ENCODE measurements around the gene RGMA. TPM values are rescaled to one million over a fixed set of nuclear protein-coding genes. Genes with fewer than 3 reads are reported as not detected.

The RGMA gene
- total RNA-seq, 2 experiments from 2014 or later = not detected

GRCh38 chr15:93026380-93026817 is 62.6 kb downstream of the RGMA start:
- H3K79me2 ChIP-seq (ENCODE audit: insufficient read depth, low read depth, low read length) = no peaks in the 10 kb centered on the region
- ChIA-PET CTCF (ENCODE audit: unreplicated experiment) (no interaction called here), POLR2A (interaction anchor here (1.0 kb wide), 1 partner anchor 42 kb away, joined by 4 read pairs; no protein-coding TSS in a partner anchor)
- H3K36me3 ChIP-seq (ENCODE audit: insufficient read depth, low read length) = peaks cover 72% of the 10 kb centered on the region
- no peak overlapping the region for H3K4me3 ChIP-seq (ENCODE audit: low read depth, low read length, poor library complexity, severe bottlenecking)
- H3K27ac ChIP-seq (ENCODE audit: low read depth, low read length, poor library complexity, severe bottlenecking) = no peak overlapping the region
- BruUV-seq (replicated peaks) = no TSS peak
- no peaks in the 10 kb centered on the region for H3K9me3 ChIP-seq (ENCODE audit: low read length)
- H3K9me2 ChIP-seq (ENCODE audit: insufficient read depth, low read length) = no peaks in the 10 kb centered on the region
- no peak overlapping the region for H3K4me2 ChIP-seq (ENCODE audit: low read length)
- TF ChIP-seq EZH2phosphoT487 (IDR thresholded peaks at IDR 0.05; ENCODE audit: borderline replicate concordance, low read depth, low read length) (no peak), CTCF (conservative IDR thresholded peaks at IDR 0.05; ENCODE audit: low read length) (no peak)
- intact Hi-C loops (cut with micrococcal nuclease; ENCODE audit: unreplicated experiment) = no loop called here
- H4K20me1 ChIP-seq (ENCODE audit: insufficient read depth, low read length) = no peaks in the 10 kb centered on the region
- no peak for DNase-seq (ENCODE audit: low spot score)
- H2AFZ ChIP-seq (ENCODE audit: low read length) = no peak overlapping the region
- H3K4me1 ChIP-seq (ENCODE audit: insufficient read depth, low read length, poor library complexity, severe bottlenecking) = no peaks in the 10 kb centered on the region

- no peak for TF ChIP-seq EZH2phosphoT487 (IDR thresholded peaks at IDR 0.05; ENCODE audit: borderline replicate concordance, low read depth, low read length)
- TF ChIP-seq CTCF (conservative IDR thresholded peaks at IDR 0.05; ENCODE audit: low read length) = no peak
Observed at GRCh38 chr15:93025625-93025982, 63.4 kb downstream of the RGMA start.

GRCh38 chr15:93024716-93025624 is 64.0 kb downstream of the RGMA start:
- no TSS peak for BruUV-seq (replicated peaks)
- intact Hi-C loops (cut with micrococcal nuclease; ENCODE audit: unreplicated experiment) = loop anchor here (5.0 kb wide), 1 partner anchor 228 kb away; no protein-coding TSS in a partner anchor
- POLR2A ChIA-PET = no interaction called here

More at GRCh38 chr15:93025625-93025982, 63.4 kb downstream of the RGMA start:
- Histone ChIP-seq H3K9me2 (ENCODE audit: insufficient read depth, low read length) (no peaks in the 10 kb centered on the region), H3K9me3 (ENCODE audit: low read length) (no peaks in the 10 kb centered on the region), H3K27ac (ENCODE audit: low read depth, low read length, poor library complexity, severe bottlenecking) (no peak overlapping the region), H4K20me1 (ENCODE audit: insufficient read depth, low read length) (no peaks in the 10 kb centered on the region), H3K4me3 (ENCODE audit: low read depth, low read length, poor library complexity, severe bottlenecking) (no peak overlapping the region), H3K79me2 (ENCODE audit: insufficient read depth, low read depth, low read length) (no peaks in the 10 kb centered on the region), H2AFZ (ENCODE audit: low read length) (no peak overlapping the region), H3K36me3 (ENCODE audit: insufficient read depth, low read length) (peaks cover 80% of the 10 kb centered on the region), H3K4me2 (ENCODE audit: low read length) (no peak overlapping the region), H3K4me1 (ENCODE audit: insufficient read depth, low read length, poor library complexity, severe bottlenecking) (no peaks in the 10 kb centered on the region)
- CTCF ChIA-PET (ENCODE audit: unreplicated experiment) = no interaction called here
- intact Hi-C loops (cut with micrococcal nuclease; ENCODE audit: unreplicated experiment) = no loop called here
- BruUV-seq (replicated peaks) = no TSS peak
- DNase-seq (ENCODE audit: low spot score) = no peak
- POLR2A ChIA-PET = interaction anchor here (1.0 kb wide), 1 partner anchor 41 kb away, joined by 4 read pairs; no protein-coding TSS in a partner anchor

More at GRCh38 chr15:93024716-93025624, 64.0 kb downstream of the RGMA start:
- no peak overlapping the region for H3K27ac ChIP-seq (ENCODE audit: low read depth, low read length, poor library complexity, severe bottlenecking)
- H2AFZ ChIP-seq (ENCODE audit: low read length) = no peak overlapping the region
- no peaks in the 10 kb centered on the region for H3K4me1 ChIP-seq (ENCODE audit: insufficient read depth, low read length, poor library complexity, severe bottlenecking)
- H3K36me3 ChIP-seq (ENCODE audit: insufficient read depth, low read length) = peaks cover 87% of the 10 kb centered on the region
- H3K4me2 ChIP-seq (ENCODE audit: low read length) = no peak overlapping the region
- CTCF ChIA-PET (ENCODE audit: unreplicated experiment) = no interaction called here
- H3K9me2 ChIP-seq (ENCODE audit: insufficient read depth, low read length) = no peaks in the 10 kb centered on the region
- no peaks in the 10 kb centered on the region for H3K79me2 ChIP-seq (ENCODE audit: insufficient read depth, low read depth, low read length)
- H3K4me3 ChIP-seq (ENCODE audit: low read depth, low read length, poor library complexity, severe bottlenecking) = no peak overlapping the region
- no peaks in the 10 kb centered on the region for H3K9me3 ChIP-seq (ENCODE audit: low read length)
- TF ChIP-seq CTCF (conservative IDR thresholded peaks at IDR 0.05; ENCODE audit: low read length) (no peak), EZH2phosphoT487 (IDR thresholded peaks at IDR 0.05; ENCODE audit: borderline replicate concordance, low read depth, low read length) (no peak)
- DNase-seq (ENCODE audit: low spot score) = no peak
- H4K20me1 ChIP-seq (ENCODE audit: insufficient read depth, low read length) = no peaks in the 10 kb centered on the region

Data from OCI-LY7 (cell line).